CD4-positive, alpha-beta T cell treated with Interferon gamma for 1 hour (primary cell): Measurements from ENCODE around the gene KRTAP22-2.

Experiments used
- DNase-seq: peaks from one replicate; pipeline ENCODE4 v3.0.0-alpha.2; 2020

KRTAP22-2 gene

GRCh38 chr21:30590297-30590696 lies at the start of gene KRTAP22-2:
TSS of gene KRTAP22-2 (minus strand) at chr21:30590397.
- DNase-seq = no peak

- DNase-seq = no peak
These were observed 48.5 kb upstream of the KRTAP22-2 start for GRCh38 chr21:30638686-30639085.

GRCh38 chr21:30634906-30635305 lies 44.7 kb upstream of the KRTAP22-2 start, which contains the start of gene KRTAP20-2:
TSS of gene KRTAP20-2 (plus strand) at chr21:30635206. CDS start at chr21:30635264, 58 bp downstream.
- DNase-seq = no peak

- DNase-seq = no peak
These were observed 39.0 kb upstream of the KRTAP22-2 start for GRCh38 chr21:30629200-30629599.

- DNase-seq = no peak
These were observed 37.9 kb upstream of the KRTAP22-2 start for GRCh38 chr21:30628109-30628508.

DNA sequence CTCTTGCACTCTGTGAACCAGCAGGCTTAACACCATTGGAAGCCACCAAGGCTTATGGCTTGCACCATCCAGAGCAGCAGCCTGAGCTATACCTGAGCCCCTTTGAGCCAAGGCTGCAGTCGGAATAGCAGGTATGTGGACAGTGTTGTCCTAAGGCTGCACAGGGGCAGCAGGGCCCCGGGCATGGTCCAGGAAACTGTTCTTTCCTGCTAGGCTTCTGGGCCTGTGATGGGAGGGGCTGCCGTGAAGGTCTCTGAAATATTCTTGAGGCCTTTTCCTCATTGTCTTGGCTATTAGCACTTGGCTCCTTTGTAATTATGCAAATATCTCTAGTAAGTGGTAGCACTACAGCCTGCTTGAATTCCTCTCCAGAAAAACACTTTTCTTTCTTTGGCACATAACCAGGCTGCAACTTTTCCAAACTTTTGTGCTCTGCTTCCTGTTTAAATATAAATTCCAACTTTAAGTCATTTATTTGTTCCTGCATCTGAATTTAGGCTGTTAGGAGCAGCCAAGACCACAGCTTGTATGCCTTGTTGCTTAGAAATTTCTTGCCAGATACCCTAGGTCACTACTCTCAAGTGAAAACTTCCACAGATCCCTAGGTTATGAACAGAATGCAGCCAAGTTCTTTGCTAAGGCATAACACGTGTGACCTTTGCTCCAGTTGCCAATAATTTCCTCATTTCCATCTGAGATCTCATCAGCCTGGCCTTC lies 35.4 kb upstream of the KRTAP22-2 start:
- DNase-seq = no peak

DNA sequence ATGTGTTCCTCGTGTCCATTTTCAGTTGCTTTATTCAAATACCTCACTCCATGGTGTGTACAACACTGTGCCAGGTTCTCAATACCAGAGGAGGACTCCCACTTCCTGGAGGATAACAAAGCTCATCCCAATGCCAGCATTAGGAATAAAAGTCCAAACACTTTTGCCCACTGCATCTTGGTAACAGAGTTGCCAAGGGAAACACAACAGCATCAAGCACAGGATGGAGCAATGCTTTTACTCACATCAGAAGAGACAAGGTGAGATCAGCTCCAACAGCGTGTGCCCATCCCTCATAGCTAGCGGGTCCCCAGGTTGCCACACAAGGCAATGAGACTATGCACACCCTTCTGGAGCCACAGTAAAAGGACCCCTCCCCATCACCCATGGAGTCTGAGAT lies 33.2 kb upstream of the KRTAP22-2 start:
- DNase-seq = no peak

GRCh38 chr21:30620522-30620921 lies 30.3 kb upstream of the KRTAP22-2 start, which contains the start of gene KRTAP20-4:
TSS of gene KRTAP20-4 (plus strand) at chr21:30620627.
- no peak for DNase-seq

DNA sequence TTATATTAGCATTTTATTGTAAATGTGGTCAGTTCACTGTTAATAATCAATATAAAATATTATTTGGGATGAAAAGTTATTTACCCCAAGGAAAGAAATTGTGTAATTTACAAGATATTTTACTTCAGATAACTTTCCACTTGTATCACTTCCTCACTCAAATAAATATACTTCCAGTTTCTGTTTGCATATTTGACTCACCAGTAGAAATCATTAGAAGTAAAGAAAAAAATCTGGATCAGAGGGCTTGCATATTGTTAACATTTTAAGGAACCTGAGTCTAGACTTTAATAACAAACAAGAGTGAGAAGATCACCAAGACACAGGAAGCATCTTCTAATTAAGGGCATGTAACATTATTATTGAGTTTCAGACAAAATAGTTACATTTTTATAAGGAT lies 29.9 kb upstream of the KRTAP22-2 start:
- no peak for DNase-seq

GRCh38 chr21:30616125-30616524 lies 25.9 kb upstream of the KRTAP22-2 start, which contains the start of gene KRTAP20-1:
TSS of gene KRTAP20-1 (plus strand) at chr21:30616425. CDS start at chr21:30616455, 30 bp downstream.
- no peak for DNase-seq

DNA sequence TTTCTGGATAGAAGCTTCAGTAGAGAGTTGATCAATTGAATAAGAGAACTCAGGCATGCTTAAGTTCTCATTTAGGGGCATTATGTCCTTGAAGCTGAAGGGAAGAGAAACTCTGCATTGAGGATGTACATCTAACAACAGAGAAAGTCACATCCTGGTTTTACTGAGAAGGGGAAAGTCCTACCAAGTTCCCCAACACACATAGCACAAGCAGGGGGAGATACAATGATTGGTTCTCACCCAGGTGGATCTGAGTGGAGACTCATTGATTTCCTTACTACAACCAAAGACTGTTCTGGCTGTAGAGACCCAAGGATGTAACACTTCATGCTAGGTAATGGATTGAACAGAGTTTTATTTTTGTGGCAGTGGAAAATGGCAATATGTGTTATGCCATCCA lies 25.0 kb upstream of the KRTAP22-2 start:
- DNase-seq = no peak

- DNase-seq = no peak
These were observed 23.6 kb upstream of the KRTAP22-2 start, which contains the start of gene KRTAP6-1 for GRCh38 chr21:30613836-30614235. TSS of gene KRTAP6-1 (minus strand) at chr21:30613930. CDS start at chr21:30613904, 26 bp downstream.

DNA sequence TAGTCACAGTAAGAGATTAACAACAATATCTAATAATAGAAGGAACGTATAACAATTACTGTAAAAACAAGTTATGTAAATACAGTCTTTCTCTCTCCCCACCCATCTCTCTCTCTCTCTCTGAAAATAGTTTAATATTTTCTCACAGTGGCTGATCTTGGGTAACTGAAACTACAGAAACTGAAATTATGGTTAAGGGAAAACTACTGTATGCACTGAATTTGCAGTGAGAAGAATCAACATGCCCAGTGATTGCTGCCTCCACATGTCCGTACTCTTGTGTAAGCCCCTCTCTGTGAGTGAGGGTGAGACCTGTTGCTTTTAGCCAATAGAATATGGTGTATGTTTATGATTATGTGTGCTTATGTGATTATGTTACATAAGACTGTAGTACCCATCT lies 21.9 kb upstream of the KRTAP22-2 start:
- no peak for DNase-seq

DNA sequence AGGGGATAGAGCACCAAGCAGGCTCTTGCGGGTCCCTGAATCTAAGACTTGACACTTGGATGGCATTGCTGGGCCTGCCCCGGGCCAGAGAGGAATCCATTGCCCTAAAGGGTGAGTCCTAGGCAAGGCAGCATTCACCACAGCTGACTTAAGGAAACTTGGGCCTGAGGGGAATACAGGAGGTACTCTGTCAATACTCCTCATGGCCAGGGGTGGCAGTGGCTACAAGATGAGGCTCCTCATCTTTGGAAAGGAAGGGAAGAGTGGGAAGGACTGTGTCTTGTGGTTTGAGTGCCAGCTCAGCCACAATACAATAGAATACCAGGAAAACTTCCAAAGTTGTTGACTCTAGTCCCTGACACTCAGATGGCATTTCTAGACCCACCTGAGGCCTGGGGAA lies 15.8 kb upstream of the KRTAP22-2 start:
- no peak for DNase-seq

- no peak for DNase-seq
These were observed 10.6 kb upstream of the KRTAP22-2 start, which contains the start of gene KRTAP22-1 for GRCh38 chr21:30600787-30601186. TSS of gene KRTAP22-1 (plus strand) at chr21:30601087.

DNA sequence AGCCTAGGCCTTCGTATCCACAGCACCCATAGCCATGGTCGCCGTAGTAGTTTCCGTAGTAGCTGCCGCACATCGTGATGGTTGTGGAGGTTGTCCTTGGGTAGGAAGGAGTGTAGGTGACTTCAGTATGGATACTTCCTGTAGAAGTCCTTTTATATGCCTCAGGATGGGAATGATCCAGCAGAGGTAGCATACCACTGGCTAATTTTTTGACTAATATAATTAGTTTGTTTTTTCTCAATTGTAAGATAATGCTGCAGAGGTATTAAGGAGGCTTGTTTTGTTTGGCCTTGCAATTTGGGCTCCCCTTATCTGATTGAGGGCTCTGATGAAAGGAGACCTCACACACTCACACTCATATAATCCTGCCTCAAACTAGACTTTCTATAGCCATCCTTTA lies 8.6 kb upstream of the KRTAP22-2 start, which contains the start of gene KRTAP6-2:
Gene KRTAP6-2 (minus strand): TSS at position 101 of the 400 bp plus-strand sequence. CDS start 28 bp downstream, at position 73.
- no peak for DNase-seq

- no peak for DNase-seq
These were observed 1.9 kb upstream of the KRTAP22-2 start, which contains the start of gene KRTAP6-3 for GRCh38 chr21:30592140-30592539. TSS of gene KRTAP6-3 (plus strand) at chr21:30592440. CDS start at chr21:30592446, 6 bp downstream.

- no peak for DNase-seq
These were observed 7.3 kb downstream of the KRTAP22-2 start for GRCh38 chr21:30582870-30583269.

- DNase-seq = no peak
These were observed 10.1 kb downstream of the KRTAP22-2 start for GRCh38 chr21:30580132-30580531.

- DNase-seq = no peak
These were observed 10.9 kb downstream of the KRTAP22-2 start for GRCh38 chr21:30579346-30579745.

DNA sequence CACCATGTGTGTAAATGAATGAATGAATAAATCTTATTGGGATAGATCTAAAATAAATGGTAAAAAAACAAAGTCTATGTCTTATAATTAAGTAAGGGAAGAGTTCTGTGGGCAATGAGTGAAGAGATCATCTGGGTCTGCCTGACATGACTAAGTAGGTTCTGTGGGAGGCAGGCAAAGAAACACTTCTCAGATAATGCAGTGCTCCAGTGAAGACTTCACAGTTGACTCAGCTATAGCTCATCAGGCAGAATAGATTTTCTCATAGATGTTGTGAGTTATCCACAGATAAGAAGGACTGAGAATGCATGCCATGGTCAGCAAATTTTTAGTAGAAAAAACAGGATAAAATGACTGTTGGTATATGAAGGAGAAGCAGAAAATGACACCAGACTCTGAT lies 12.4 kb downstream of the KRTAP22-2 start:
- DNase-seq = no peak

DNA sequence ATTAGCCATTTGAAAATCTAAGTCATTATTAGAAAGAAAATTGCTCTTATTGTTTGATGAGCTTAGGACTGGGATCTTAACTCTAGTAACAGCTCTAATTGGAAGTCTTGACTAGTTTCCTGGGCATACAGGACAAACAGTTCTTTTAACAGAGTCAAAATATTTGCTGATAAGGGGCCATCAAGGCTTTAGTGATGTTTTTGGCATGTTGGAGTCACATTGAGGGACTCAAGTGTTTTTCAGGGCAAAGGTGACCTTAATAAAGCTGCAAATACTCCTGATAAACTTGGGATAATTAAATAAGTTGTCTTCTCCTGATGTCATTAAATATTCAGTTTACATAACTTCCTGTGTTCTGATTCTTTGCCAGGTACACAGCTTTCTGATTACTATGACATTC lies 22.6 kb downstream of the KRTAP22-2 start:
- DNase-seq = no peak

GRCh38 chr21:30563630-30564029 lies 26.6 kb downstream of the KRTAP22-2 start:
- no peak for DNase-seq

DNA sequence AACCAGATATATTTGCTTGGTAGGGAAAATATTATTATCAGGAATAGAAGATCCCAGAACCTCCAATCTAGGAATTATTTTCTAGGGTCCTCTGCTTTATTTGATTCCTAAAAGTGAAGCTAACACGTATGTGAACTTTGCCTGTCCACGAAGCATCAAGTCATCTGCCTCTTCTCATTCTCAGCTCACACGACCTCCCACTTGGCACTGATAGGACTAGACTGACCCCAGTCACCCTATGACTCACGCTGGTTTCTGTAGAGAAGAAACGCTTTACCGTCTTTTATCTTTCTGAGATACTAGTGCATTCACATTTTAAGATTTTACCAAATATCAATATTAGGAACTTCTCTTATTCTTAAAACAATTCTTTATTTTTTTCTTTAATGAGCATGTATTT lies 27.1 kb downstream of the KRTAP22-2 start:
- DNase-seq = no peak
